ENCODE measurements around the gene SPRY4. TPM values are rescaled to one million over a fixed set of nuclear protein-coding genes. Genes with fewer than 3 reads are reported as not detected.
A peak's percentile ranks its signal among the peaks of the same experiment; 100 is the strongest.

The SPRY4 gene
- total RNA-seq, 1 experiment from 2014 or later, result 7.7 TPM

DNA sequence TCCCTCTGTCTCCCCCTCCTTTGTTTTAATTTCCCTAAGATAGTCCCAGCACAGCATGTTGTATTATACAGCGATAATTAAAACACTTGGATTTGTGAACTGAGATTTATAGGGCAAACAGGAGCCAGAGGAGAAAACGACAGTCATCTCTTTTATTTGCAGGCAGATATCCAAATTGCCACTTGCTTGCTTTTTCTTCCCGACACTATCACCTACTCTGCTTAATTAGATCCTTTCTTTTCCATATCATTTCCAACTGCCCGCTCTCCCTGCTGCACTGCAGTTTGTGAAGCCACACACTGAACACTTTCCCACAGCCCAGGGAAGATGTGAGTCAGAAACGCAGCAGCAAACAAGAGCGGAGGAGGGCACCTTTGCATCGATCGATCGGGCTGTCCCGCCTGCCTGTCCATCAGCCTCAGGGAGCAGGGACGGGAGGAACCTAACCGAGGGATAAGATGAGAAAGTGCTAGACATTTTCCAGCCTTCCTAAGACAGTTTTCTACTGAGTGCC is 35.8 kb upstream of the SPRY4 start:
- no TSS peak for BruUV-seq (replicated peaks)
- ChIA-PET CTCF (interaction anchor here (1.0 kb wide), 1 partner anchor 188 kb away, joined by 4 read pairs; no protein-coding TSS in a partner anchor), POLR2A (interaction anchor here (0.5 kb wide), 1 partner anchor 13 kb away, joined by 5 read pairs; no protein-coding TSS in a partner anchor)
- H3K4me3 ChIP-seq (ENCODE audit: low read depth, low read length), result no peak overlapping the region
- H3K4me1 ChIP-seq, result peaks cover 33% of the 10 kb centered on the region
- no peaks in the 10 kb centered on the region for H3K9me3 Mint-ChIP-seq (ENCODE audit: unreplicated experiment)
- DNase-seq, result no peak
- intact Hi-C loops (cut with micrococcal nuclease; ENCODE audit: unreplicated experiment), result no loop called here
- H3K27ac Mint-ChIP-seq (ENCODE audit: unreplicated experiment), result no peak overlapping the region
- peaks cover 22% of the 10 kb centered on the region for H3K4me1 Mint-ChIP-seq (ENCODE audit: low read depth, unreplicated experiment)
- peaks cover 5% of the 10 kb centered on the region for H3K36me3 Mint-ChIP-seq (ENCODE audit: insufficient read depth, unreplicated experiment)
- no peaks in the 10 kb centered on the region for H3K9me3 ChIP-seq
- no peak overlapping the region for H3K4me3 Mint-ChIP-seq (ENCODE audit: unreplicated experiment)
- no peaks in the 10 kb centered on the region for H3K27me3 ChIP-seq (replicated peaks; ENCODE audit: control insufficient read depth, insufficient read depth, low read length)
- TF ChIP-seq CTCF (IDR thresholded peaks at IDR 0.05; ENCODE audit: insufficient read depth in 1 of 2, low read depth in 1 of 2, low read length in 1 of 2, severe bottlenecking in 1 of 2, unreplicated experiment in 1 of 2), result no peak
- no peaks in the 10 kb centered on the region for H3K36me3 ChIP-seq (ENCODE audit: control insufficient read depth, insufficient read depth, low read length)
- no peaks in the 10 kb centered on the region for H3K27me3 Mint-ChIP-seq (ENCODE audit: insufficient read depth, unreplicated experiment)

DNA sequence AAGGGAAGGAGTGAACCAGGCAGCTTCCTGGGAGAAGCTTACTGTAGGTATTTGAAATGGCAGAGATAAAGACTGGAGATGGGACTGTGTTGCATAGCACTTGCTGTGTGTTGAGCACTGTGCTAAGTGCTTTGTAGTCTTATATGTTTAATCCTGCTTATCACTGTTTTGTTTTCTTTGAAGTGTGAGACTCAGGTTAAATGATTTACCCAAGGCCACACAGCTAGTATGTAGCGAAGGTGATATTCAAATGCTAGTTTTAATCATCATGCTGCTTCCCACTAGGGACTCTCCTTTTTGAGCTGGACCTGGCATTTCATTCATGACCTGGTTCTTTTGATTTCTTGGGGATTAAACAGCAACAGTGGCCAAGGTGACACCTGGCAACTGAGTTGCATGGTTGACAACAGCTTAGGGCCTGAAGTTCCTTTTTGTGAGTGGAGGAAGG is 35.3 kb upstream of the SPRY4 start:
- no TSS peak for BruUV-seq (replicated peaks)

DNA sequence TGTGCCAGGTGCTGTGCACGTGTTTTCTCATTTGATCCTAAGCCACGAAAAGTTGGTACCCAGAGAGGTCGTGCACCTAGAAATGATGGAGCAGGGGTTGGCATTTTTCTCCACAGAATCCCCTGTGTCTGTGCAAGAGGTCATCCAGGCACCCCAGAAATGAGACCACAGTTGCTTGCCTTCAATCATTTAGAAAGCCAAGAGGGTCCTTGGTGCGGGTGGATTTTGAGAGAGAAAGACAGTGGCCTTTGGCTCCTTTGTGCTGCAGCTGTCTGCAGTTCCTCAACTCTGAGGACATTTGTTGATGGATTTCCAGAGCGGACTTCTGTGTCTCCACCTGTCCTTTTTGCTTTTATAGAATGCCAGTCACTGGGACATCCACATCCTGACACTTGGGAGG is 33.8 kb upstream of the SPRY4 start:
- Histone ChIP-seq H3K36me3 (ENCODE audit: control insufficient read depth, insufficient read depth, low read length) (no peaks in the 10 kb centered on the region), H3K4me3 (ENCODE audit: low read depth, low read length) (no peak overlapping the region), H3K27me3 (replicated peaks; ENCODE audit: control insufficient read depth, insufficient read depth, low read length) (no peaks in the 10 kb centered on the region), H3K9me3 (no peaks in the 10 kb centered on the region), H3K4me1 (peaks cover 37% of the 10 kb centered on the region)
- TF ChIP-seq CTCF (IDR thresholded peaks at IDR 0.05; ENCODE audit: insufficient read depth in 1 of 2, low read depth in 1 of 2, low read length in 1 of 2, severe bottlenecking in 1 of 2, unreplicated experiment in 1 of 2), result no peak
- DNase-seq, result no peak
- no peak overlapping the region for H3K4me3 Mint-ChIP-seq (ENCODE audit: unreplicated experiment)
- no peak overlapping the region for H3K27ac Mint-ChIP-seq (ENCODE audit: unreplicated experiment)
- peaks cover 22% of the 10 kb centered on the region for H3K4me1 Mint-ChIP-seq (ENCODE audit: low read depth, unreplicated experiment)
- no peaks in the 10 kb centered on the region for H3K27me3 Mint-ChIP-seq (ENCODE audit: insufficient read depth, unreplicated experiment)
- intact Hi-C loops (cut with micrococcal nuclease; ENCODE audit: unreplicated experiment), result no loop called here
- peaks cover 9% of the 10 kb centered on the region for H3K36me3 Mint-ChIP-seq (ENCODE audit: insufficient read depth, unreplicated experiment)
- BruUV-seq (replicated peaks), result no TSS peak
- POLR2A ChIA-PET, result no interaction called here
- no peaks in the 10 kb centered on the region for H3K9me3 Mint-ChIP-seq (ENCODE audit: unreplicated experiment)
- CTCF ChIA-PET, result no interaction called here

More for the DNA sequence above, 35.3 kb upstream of the SPRY4 start:
- Histone ChIP-seq H3K9me3 (no peaks in the 10 kb centered on the region), H3K36me3 (ENCODE audit: control insufficient read depth, insufficient read depth, low read length) (no peaks in the 10 kb centered on the region), H3K4me3 (ENCODE audit: low read depth, low read length) (no peak overlapping the region), H3K27me3 (replicated peaks; ENCODE audit: control insufficient read depth, insufficient read depth, low read length) (no peaks in the 10 kb centered on the region), H3K4me1 (peaks cover 33% of the 10 kb centered on the region)
- H3K27ac Mint-ChIP-seq (ENCODE audit: unreplicated experiment), result no peak overlapping the region
- intact Hi-C loops (cut with micrococcal nuclease; ENCODE audit: unreplicated experiment), result no loop called here
- H3K4me3 Mint-ChIP-seq (ENCODE audit: unreplicated experiment), result no peak overlapping the region
- no peaks in the 10 kb centered on the region for H3K9me3 Mint-ChIP-seq (ENCODE audit: unreplicated experiment)
- peak in 1 of 2 experiments; percentile 25 for DNase-seq
- CTCF ChIA-PET, result interaction anchor here (1.0 kb wide), 1 partner anchor 189 kb away, joined by 4 read pairs; no protein-coding TSS in a partner anchor
- peaks cover 5% of the 10 kb centered on the region for H3K36me3 Mint-ChIP-seq (ENCODE audit: insufficient read depth, unreplicated experiment)
- peaks cover 22% of the 10 kb centered on the region for H3K4me1 Mint-ChIP-seq (ENCODE audit: low read depth, unreplicated experiment)
- POLR2A ChIA-PET, result interaction anchor here (0.5 kb wide), 3 partner anchors 13 to 208 kb away, joined by 3 to 9 read pairs (median 5); no protein-coding TSS in a partner anchor
- H3K27me3 Mint-ChIP-seq (ENCODE audit: insufficient read depth, unreplicated experiment), result no peaks in the 10 kb centered on the region
- no peak for TF ChIP-seq CTCF (IDR thresholded peaks at IDR 0.05; ENCODE audit: insufficient read depth in 1 of 2, low read depth in 1 of 2, low read length in 1 of 2, severe bottlenecking in 1 of 2, unreplicated experiment in 1 of 2)
